Gastroesophageal sphincter (tissue), 4 donors: ENCODE data around the gene EXOC6B. TPM values are rescaled to one million over a fixed set of nuclear protein-coding genes. Genes with fewer than 3 reads are reported as not detected.

Experiments used
- ATAC-seq: fragments of 150-250 bp; one replicate; pipeline ENCODE4 v1.9.1; 2016; ENCODE audit warnings: mild to moderate bottlenecking, moderate library complexity
- H3K27ac ChIP-seq, 4 donors: fragments of 200-600 bp; sonication (generic) in 3 of 4; 1 replicate in 3 of 4; 2 replicates in 1 of 4; pipeline ENCODE4 v1.5.1; 2016 to 2019
- H3K27me3 ChIP-seq: fragments of 200-600 bp; sonication (generic); one replicate; pipeline ENCODE4 v1.5.1; 2019
- H3K36me3 ChIP-seq, 2 donors: fragments of 200-600 bp; sonication (generic); one replicate each; pipeline ENCODE4 v1.5.1; 2019; ENCODE audit warnings: control low read depth in 1 of 2
- H3K4me1 ChIP-seq, 3 donors: fragments of 200-600 bp; sonication (generic); 1 replicate in 2 of 3; 2 replicates in 1 of 3; pipeline ENCODE4 v1.5.1; 2016 to 2019; ENCODE audit warnings: control low read depth in 2 of 3
- H3K4me3 ChIP-seq, 2 donors: fragments of 200-600 bp; sonication (generic); one replicate each; pipeline ENCODE4 v1.5.1; 2019; ENCODE audit warnings: mild to moderate bottlenecking in 1 of 2, moderate library complexity in 1 of 2
- H3K9me3 ChIP-seq, 3 donors: fragments of 200-600 bp; sonication (generic); one replicate each; pipeline ENCODE4 v1.5.1; 2017 to 2019; ENCODE audit warnings: control low read depth in 2 of 3
- EP300 ChIP-seq: sonication (generic); formaldehyde crosslinking; IDR thresholded peaks from one replicate; pipeline ENCODE4 v1.6.1; 2017; ENCODE audit warnings: antibody characterized with exemption, mild to moderate bottlenecking
- POLR2A ChIP-seq, 2 donors: fragments of 450-650 bp; IDR thresholded peaks; one replicate each; pipeline ENCODE4 v1.6.1; 2017; ENCODE audit warnings: antibody characterized with exemption in 2 of 2, mild to moderate bottlenecking in 2 of 2, moderate library complexity in 1 of 2
- POLR2AphosphoS5 ChIP-seq: sonication (generic); formaldehyde crosslinking; IDR thresholded peaks from one replicate; pipeline ENCODE4 v1.6.1; 2017; ENCODE audit warnings: antibody characterized with exemption
- WGBS, 2 donors: methylation state at CpG; one replicate each; pipeline ENCODE4 v1.1.5; 2018; ENCODE audit warnings: low coverage in 1 of 2; 5-methylcytosine and 5-hydroxymethylcytosine counted together
- total RNA-seq, 4 donors: library from RNA; depleted of rRNA; stranded (reverse); fragments of >200 nt; gene quantifications; one replicate each; pipeline ENCODE4 v1.1.0, GENCODE V29; 2016
- TF ChIP-seq, protein P1 (sequence below), 4 experiments: fragments of 200-600 bp in 2 of 4; fragments of 450-650 bp in 2 of 4; sonication (generic) in 1 of 4; IDR thresholded peaks; one replicate each; pipeline ENCODE4 v1.5.1; 2017 to 2019; ENCODE audit warnings: antibody characterized with exemption in 4 of 4, mild to moderate bottlenecking in 2 of 4, moderate library complexity in 2 of 4

The EXOC6B gene
- total RNA-seq, 4 donors from 2014 or later, result 35.3 to 47.2 (median 41.2) TPM

DNA sequence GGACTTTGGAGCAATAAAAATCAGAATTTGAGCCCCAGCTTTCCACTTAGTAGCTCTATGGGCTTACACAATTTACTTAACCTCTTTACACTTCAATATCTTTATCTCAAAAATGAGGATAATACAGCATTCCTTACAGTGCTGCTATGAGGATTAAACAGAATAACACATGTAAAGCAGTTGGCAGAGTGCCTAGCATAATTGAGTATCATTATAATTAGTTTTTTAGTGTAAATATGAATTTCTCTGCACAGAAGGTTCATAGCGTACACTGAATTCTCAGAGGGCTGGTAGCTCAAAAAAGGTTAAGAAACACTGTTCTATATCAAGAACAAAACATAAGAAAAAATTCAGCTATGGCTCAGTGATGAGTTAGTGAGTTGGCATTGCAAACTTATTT lies 487.8 kb downstream of the EXOC6B start:
- no peak overlapping the region for H3K27ac ChIP-seq
- H3K27me3 ChIP-seq, result no peaks in the 10 kb centered on the region
- H3K4me1 ChIP-seq, result no peaks in the 10 kb centered on the region
- no peak overlapping the region for H3K4me3 ChIP-seq
- no peak for ATAC-seq
- 89 to 100% methylated on average over 1 of the region's 1 CpG for WGBS, 2 donors
- no peak for TF ChIP-seq POLR2AphosphoS5
- no peak for TF ChIP-seq EP300
- TF ChIP-seq, protein P1, sequence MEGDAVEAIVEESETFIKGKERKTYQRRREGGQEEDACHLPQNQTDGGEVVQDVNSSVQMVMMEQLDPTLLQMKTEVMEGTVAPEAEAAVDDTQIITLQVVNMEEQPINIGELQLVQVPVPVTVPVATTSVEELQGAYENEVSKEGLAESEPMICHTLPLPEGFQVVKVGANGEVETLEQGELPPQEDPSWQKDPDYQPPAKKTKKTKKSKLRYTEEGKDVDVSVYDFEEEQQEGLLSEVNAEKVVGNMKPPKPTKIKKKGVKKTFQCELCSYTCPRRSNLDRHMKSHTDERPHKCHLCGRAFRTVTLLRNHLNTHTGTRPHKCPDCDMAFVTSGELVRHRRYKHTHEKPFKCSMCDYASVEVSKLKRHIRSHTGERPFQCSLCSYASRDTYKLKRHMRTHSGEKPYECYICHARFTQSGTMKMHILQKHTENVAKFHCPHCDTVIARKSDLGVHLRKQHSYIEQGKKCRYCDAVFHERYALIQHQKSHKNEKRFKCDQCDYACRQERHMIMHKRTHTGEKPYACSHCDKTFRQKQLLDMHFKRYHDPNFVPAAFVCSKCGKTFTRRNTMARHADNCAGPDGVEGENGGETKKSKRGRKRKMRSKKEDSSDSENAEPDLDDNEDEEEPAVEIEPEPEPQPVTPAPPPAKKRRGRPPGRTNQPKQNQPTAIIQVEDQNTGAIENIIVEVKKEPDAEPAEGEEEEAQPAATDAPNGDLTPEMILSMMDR (IDR thresholded peaks at IDR 0.05), result no peak
- TF ChIP-seq POLR2A (IDR thresholded peaks at IDR 0.05), result no peak
- H3K36me3 ChIP-seq, result no peaks in the 10 kb centered on the region
- H3K9me3 ChIP-seq, result no peaks in the 10 kb centered on the region

DNA sequence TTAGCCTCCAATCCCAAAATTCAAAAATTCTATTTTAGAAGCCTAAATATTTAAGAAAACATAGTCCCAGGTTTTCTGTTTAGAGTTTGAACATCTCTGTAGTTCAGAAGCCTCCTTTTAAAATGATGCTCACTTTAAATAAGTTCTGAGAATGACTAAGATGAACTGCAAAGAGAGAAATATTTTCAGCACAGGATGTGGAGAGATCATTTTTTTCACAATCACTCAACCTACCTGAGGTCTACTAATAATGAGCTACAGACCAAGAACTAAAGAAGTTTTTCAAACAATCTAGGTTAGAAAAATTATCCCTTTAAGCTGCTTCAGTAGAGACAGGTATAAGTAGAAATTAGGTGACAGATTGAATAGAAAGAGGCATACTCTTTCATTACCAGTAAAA lies 493.1 kb downstream of the EXOC6B start:
- TF ChIP-seq POLR2AphosphoS5 (no peak), POLR2A (IDR thresholded peaks at IDR 0.05) (no peak), EP300 (no peak)
- TF ChIP-seq, protein P1 (IDR thresholded peaks at IDR 0.05), result no peak
- Histone ChIP-seq H3K27ac (no peak overlapping the region), H3K36me3 (no peaks in the 10 kb centered on the region), H3K4me3 (no peak overlapping the region), H3K27me3 (no peaks in the 10 kb centered on the region), H3K4me1 (no peaks in the 10 kb centered on the region), H3K9me3 (no peaks in the 10 kb centered on the region)
- no peak for ATAC-seq

DNA sequence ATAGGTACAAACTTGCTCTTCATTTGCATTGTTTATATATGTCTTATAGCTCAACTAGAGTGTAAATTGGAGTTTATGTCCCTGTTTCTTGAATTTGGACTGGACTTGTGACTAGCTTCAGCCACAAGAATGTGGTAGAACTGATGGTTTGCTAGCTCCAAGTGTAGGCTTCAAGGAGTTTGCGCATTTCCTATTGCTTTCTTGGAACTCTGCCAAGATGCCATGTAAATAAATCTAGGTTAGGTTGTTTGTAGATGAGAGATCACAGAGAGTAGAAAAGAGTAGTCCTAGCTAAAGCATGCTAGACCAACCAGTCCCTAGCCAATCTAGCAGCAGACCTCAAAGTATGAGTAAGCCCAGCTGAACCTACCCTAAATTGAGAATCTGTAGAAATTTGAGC lies 495.2 kb downstream of the EXOC6B start:
- no peak for ATAC-seq
- no peaks in the 10 kb centered on the region for H3K36me3 ChIP-seq
- H3K27me3 ChIP-seq, result no peaks in the 10 kb centered on the region
- H3K4me3 ChIP-seq, result no peak overlapping the region
- TF ChIP-seq, protein P1 (IDR thresholded peaks at IDR 0.05), result no peak
- TF ChIP-seq POLR2AphosphoS5 (no peak), EP300 (no peak), POLR2A (IDR thresholded peaks at IDR 0.05) (no peak)
- no peaks in the 10 kb centered on the region for H3K4me1 ChIP-seq
- H3K9me3 ChIP-seq, result no peaks in the 10 kb centered on the region
- no peak overlapping the region for H3K27ac ChIP-seq
- WGBS, 2 donors, result 100% methylated on average over 1 of the region's 1 CpG; no CpG with 5 or more reads in 1 of the 2 donors

DNA sequence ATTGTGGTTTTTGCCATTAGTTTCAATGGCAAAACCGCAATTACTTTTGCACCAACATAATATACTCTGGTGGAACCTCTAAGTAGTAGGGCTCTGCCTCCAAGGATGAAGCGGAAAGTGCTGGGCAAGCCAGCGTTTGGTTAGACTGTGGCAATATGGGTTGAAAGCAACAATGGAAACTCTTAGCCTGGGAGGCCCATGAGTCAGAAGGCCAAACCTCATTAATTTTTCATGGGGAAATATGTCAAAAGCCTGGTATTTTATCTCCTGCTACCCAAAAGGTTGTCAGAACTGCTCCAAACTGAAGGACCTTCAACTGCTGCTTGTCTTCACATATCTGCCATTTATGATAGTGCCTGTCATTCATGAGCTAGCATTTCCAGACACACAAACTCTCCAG lies 499.1 kb downstream of the EXOC6B start:
- no peaks in the 10 kb centered on the region for H3K27me3 ChIP-seq
- no peak overlapping the region for H3K27ac ChIP-seq
- 94 to 100% methylated on average over 2 to 3 of the region's 3 CpGs for WGBS, 2 donors
- H3K4me3 ChIP-seq, result no peak overlapping the region
- ATAC-seq, result no peak
- H3K36me3 ChIP-seq, result no peaks in the 10 kb centered on the region
- no peaks in the 10 kb centered on the region for H3K9me3 ChIP-seq
- TF ChIP-seq POLR2A (IDR thresholded peaks at IDR 0.05) (no peak), EP300 (no peak), POLR2AphosphoS5 (no peak)
- TF ChIP-seq, protein P1 (IDR thresholded peaks at IDR 0.05), result no peak
- no peaks in the 10 kb centered on the region for H3K4me1 ChIP-seq

DNA sequence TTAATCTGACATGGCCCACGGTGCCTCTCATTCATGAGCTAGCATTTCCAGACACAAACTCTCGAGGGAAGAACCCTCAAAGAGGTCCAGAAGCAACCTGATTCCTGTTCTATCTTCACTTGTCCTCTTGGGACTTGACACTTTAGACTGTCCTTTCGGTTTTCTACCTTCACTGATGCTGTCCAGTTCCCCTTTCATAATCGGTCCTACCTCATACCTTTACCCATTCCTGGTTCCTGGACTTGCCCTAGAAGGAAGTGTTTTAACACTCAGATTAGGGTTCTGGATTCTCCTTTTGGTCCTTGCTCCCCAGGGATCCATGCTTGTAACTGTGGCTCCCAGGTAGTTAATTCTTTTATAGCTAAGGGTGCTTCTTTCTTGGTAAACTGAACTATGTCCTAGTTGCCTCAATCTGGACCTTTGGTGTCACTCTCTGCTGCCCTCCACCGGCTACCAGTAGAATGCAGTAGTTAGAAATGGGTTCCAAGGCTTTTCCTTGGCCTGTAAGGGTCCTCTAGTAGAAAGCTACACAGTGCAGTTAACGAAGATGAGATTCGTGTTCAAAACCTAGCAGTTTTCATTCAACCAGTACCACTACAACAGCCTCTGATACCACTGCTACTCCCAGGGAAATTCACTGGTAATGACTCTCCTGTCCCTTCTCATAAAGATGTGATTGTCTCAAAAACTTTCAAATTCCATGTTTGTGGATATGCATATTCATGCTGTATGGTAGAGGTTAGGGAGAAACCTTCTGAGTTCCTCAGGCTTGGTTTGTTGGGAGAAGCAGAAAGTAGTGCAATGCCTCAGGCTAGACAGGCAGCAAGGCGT lies 500.0 kb downstream of the EXOC6B start:
- Histone ChIP-seq H3K4me1 (no peaks in the 10 kb centered on the region), H3K4me3 (no peak overlapping the region), H3K27me3 (no peaks in the 10 kb centered on the region), H3K9me3 (no peaks in the 10 kb centered on the region), H3K36me3 (no peaks in the 10 kb centered on the region), H3K27ac (no peak overlapping the region)
- no peak for ATAC-seq
- WGBS, 2 donors, result 78 to 100% methylated on average over 2 to 7 of the region's 8 CpGs
- TF ChIP-seq POLR2AphosphoS5 (no peak), POLR2A (IDR thresholded peaks at IDR 0.05) (no peak), EP300 (no peak)
- TF ChIP-seq, protein P1 (IDR thresholded peaks at IDR 0.05), result peak in 1 of 4 experiments; percentile 37
